Measurements from ENCODE around the gene EDEM2. TPM values are rescaled to one million over a fixed set of nuclear protein-coding genes. Genes with fewer than 3 reads are reported as not detected.
"Not testable (repeated sequence)": the region's sequence is repeated elsewhere in the genome, so short reads cannot be mapped to it uniquely, and the experiment has no call there.

The EDEM2 gene
- total and polyA plus RNA-seq, 7 experiments from 2014 or later: 15.4 to 38.4 (median 24.2) TPM

GRCh38 chr20:35190556-35190955, 43.4 kb upstream of the EDEM2 start:
- Mint-ChIP-seq H3K4me3 (no peak overlapping the region), H3K27ac (no peak overlapping the region), H3K9me3 (peaks cover 0 to 6% (median 0%) of the 10 kb centered on the region in 11 donors), H3K36me3 (peaks cover 5 to 40% (median 28%) of the 10 kb centered on the region in 5 donors), H3K4me1 (peaks cover 0 to 7% (median 0%) of the 10 kb centered on the region in 7 donors), H3K27me3 (no peaks in the 10 kb centered on the region)
- Histone ChIP-seq H3K9me3 (ENCODE audit: control insufficient read depth in 2 of 3, low read length in 3 of 3) (no peaks in the 10 kb centered on the region), H3K4me3 (ENCODE audit: low read length) (no peak overlapping the region), H3K36me3 (ENCODE audit: control insufficient read depth in 2 of 3, insufficient read depth in 3 of 3, low read length in 3 of 3) (no peaks in the 10 kb centered on the region), H3K4me1 (ENCODE audit: control insufficient read depth in 2 of 2, insufficient read depth in 2 of 2, low read length in 2 of 2) (no peaks in the 10 kb centered on the region), H3K27me3 (ENCODE audit: control insufficient read depth in 2 of 2, insufficient read depth in 2 of 2, low read length in 2 of 2) (no peaks in the 10 kb centered on the region), H3K27ac (ENCODE audit: low read depth, low read length) (no peak overlapping the region)
- DNase-seq: no peak
- CTCF ChIA-PET: no interaction called here
- intact Hi-C loops (cut with micrococcal nuclease): no loop called here
- no peak for ATAC-seq
- POLR2A ChIA-PET: no interaction called here

GRCh38 chr20:35189223-35189622, 42.1 kb upstream of the EDEM2 start:
- H3K9me3 ChIP-seq (ENCODE audit: control insufficient read depth in 2 of 3, low read length in 3 of 3); H3K36me3 ChIP-seq (ENCODE audit: control insufficient read depth in 2 of 3, insufficient read depth in 3 of 3, low read length in 3 of 3); H3K9me3 Mint-ChIP-seq; H3K4me3 Mint-ChIP-seq; H3K27me3 ChIP-seq (ENCODE audit: control insufficient read depth in 2 of 2, insufficient read depth in 2 of 2, low read length in 2 of 2); H3K27me3 Mint-ChIP-seq; H3K27ac ChIP-seq (ENCODE audit: low read depth, low read length); ATAC-seq; H3K4me1 Mint-ChIP-seq; H3K4me1 ChIP-seq (ENCODE audit: control insufficient read depth in 2 of 2, insufficient read depth in 2 of 2, low read length in 2 of 2); DNase-seq; H3K4me3 ChIP-seq (ENCODE audit: low read length); H3K27ac Mint-ChIP-seq; CTCF ChIA-PET; POLR2A ChIA-PET; intact Hi-C loops (cut with micrococcal nuclease): not testable (repeated sequence)
- H3K36me3 Mint-ChIP-seq: peaks cover 7 to 36% (median 28%) of the 10 kb centered on the region in 5 donors

- Mint-ChIP-seq H3K27me3 (no peaks in the 10 kb centered on the region), H3K4me3 (no peak overlapping the region), H3K9me3 (no peaks in the 10 kb centered on the region), H3K27ac (no peak overlapping the region), H3K4me1 (no peaks in the 10 kb centered on the region), H3K36me3 (peaks cover 0 to 42% (median 35%) of the 10 kb centered on the region in 5 donors)
- CTCF ChIA-PET: interaction anchor here (0.6 to 1.8 kb wide), 2 partner anchors 21 to 43 kb away, joined by 3 to 4 read pairs; no protein-coding TSS in a partner anchor
- DNase-seq: no peak
- intact Hi-C loops (cut with micrococcal nuclease): no loop called here
- Histone ChIP-seq H3K27me3 (ENCODE audit: control insufficient read depth in 2 of 2, insufficient read depth in 2 of 2, low read length in 2 of 2) (no peaks in the 10 kb centered on the region), H3K4me3 (ENCODE audit: low read length) (no peak overlapping the region), H3K36me3 (ENCODE audit: control insufficient read depth in 2 of 3, insufficient read depth in 3 of 3, low read length in 3 of 3) (no peaks in the 10 kb centered on the region), H3K4me1 (ENCODE audit: control insufficient read depth in 2 of 2, insufficient read depth in 2 of 2, low read length in 2 of 2) (no peaks in the 10 kb centered on the region), H3K27ac (ENCODE audit: low read depth, low read length) (no peak overlapping the region), H3K9me3 (ENCODE audit: control insufficient read depth in 2 of 3, low read length in 3 of 3) (no peaks in the 10 kb centered on the region)
- POLR2A ChIA-PET: no interaction called here
- no peak for ATAC-seq
These were observed 40.6 kb upstream of the EDEM2 start for GRCh38 chr20:35187584-35188190.

GRCh38 chr20:35186691-35187289, 39.7 kb upstream of the EDEM2 start:
- H3K4me1 ChIP-seq (ENCODE audit: control insufficient read depth in 2 of 2, insufficient read depth in 2 of 2, low read length in 2 of 2); POLR2A ChIA-PET; H3K36me3 ChIP-seq (ENCODE audit: control insufficient read depth in 2 of 3, insufficient read depth in 3 of 3, low read length in 3 of 3); DNase-seq; H3K27ac ChIP-seq (ENCODE audit: low read depth, low read length); H3K9me3 Mint-ChIP-seq; H3K27me3 Mint-ChIP-seq; intact Hi-C loops (cut with micrococcal nuclease); H3K4me3 Mint-ChIP-seq; H3K27ac Mint-ChIP-seq; H3K4me1 Mint-ChIP-seq; H3K4me3 ChIP-seq (ENCODE audit: low read length); H3K9me3 ChIP-seq (ENCODE audit: control insufficient read depth in 2 of 3, low read length in 3 of 3); ATAC-seq; H3K27me3 ChIP-seq (ENCODE audit: control insufficient read depth in 2 of 2, insufficient read depth in 2 of 2, low read length in 2 of 2): not testable (repeated sequence)
- H3K36me3 Mint-ChIP-seq: peaks cover 0 to 46% (median 42%) of the 10 kb centered on the region in 5 donors
- CTCF ChIA-PET: interaction anchor here (0.6 to 1.8 kb wide), 2 partner anchors 22 to 42 kb away, joined by 3 to 4 read pairs; no protein-coding TSS in a partner anchor

- ChIA-PET CTCF (interaction anchor here (0.5 kb wide), 1 partner anchor 644 kb away, joined by 3 read pairs; no protein-coding TSS in a partner anchor), POLR2A (no interaction called here)
- Mint-ChIP-seq H3K27ac (no peak overlapping the region), H3K36me3 (peaks cover 0 to 40% (median 31%) of the 10 kb centered on the region in 5 donors), H3K9me3 (no peaks in the 10 kb centered on the region), H3K4me1 (no peaks in the 10 kb centered on the region), H3K4me3 (no peak overlapping the region), H3K27me3 (peaks cover 0 to 2% (median 0%) of the 10 kb centered on the region in 5 donors)
- H3K4me1 ChIP-seq (ENCODE audit: control insufficient read depth in 2 of 2, insufficient read depth in 2 of 2, low read length in 2 of 2): no peaks in the 10 kb centered on the region
- H3K27me3 ChIP-seq (ENCODE audit: control insufficient read depth in 2 of 2, insufficient read depth in 2 of 2, low read length in 2 of 2): no peaks in the 10 kb centered on the region
- H3K9me3 ChIP-seq (ENCODE audit: control insufficient read depth in 2 of 3, low read length in 3 of 3): no peaks in the 10 kb centered on the region
- no peak overlapping the region for H3K4me3 ChIP-seq (ENCODE audit: low read length)
- ATAC-seq (no peak), DNase-seq (no peak)
- no peak overlapping the region for H3K27ac ChIP-seq (ENCODE audit: low read depth, low read length)
- no peaks in the 10 kb centered on the region for H3K36me3 ChIP-seq (ENCODE audit: control insufficient read depth in 2 of 3, insufficient read depth in 3 of 3, low read length in 3 of 3)
- intact Hi-C loops (cut with micrococcal nuclease): no loop called here
These were observed 34.6 kb upstream of the EDEM2 start for GRCh38 chr20:35181731-35182130.

- DNase-seq (no peak), ATAC-seq (no peak)
- intact Hi-C loops (cut with micrococcal nuclease): no loop called here
- Mint-ChIP-seq H3K36me3 (peaks cover 0 to 41% (median 30%) of the 10 kb centered on the region in 5 donors), H3K27me3 (peaks cover 0 to 2% (median 0%) of the 10 kb centered on the region in 5 donors), H3K4me1 (peaks cover 0 to under 1% (median 0%) of the 10 kb centered on the region in 7 donors), H3K27ac (no peak overlapping the region), H3K9me3 (peaks cover 0 to under 1% (median 0%) of the 10 kb centered on the region in 11 donors), H3K4me3 (no peak overlapping the region)
- Histone ChIP-seq H3K36me3 (ENCODE audit: control insufficient read depth in 2 of 3, insufficient read depth in 3 of 3, low read length in 3 of 3) (no peaks in the 10 kb centered on the region), H3K27ac (ENCODE audit: low read depth, low read length) (no peak overlapping the region), H3K4me3 (ENCODE audit: low read length) (no peak overlapping the region), H3K27me3 (ENCODE audit: control insufficient read depth in 2 of 2, insufficient read depth in 2 of 2, low read length in 2 of 2) (no peaks in the 10 kb centered on the region), H3K4me1 (ENCODE audit: control insufficient read depth in 2 of 2, insufficient read depth in 2 of 2, low read length in 2 of 2) (no peaks in the 10 kb centered on the region), H3K9me3 (ENCODE audit: control insufficient read depth in 2 of 3, low read length in 3 of 3) (no peaks in the 10 kb centered on the region)
- CTCF ChIA-PET: no interaction called here
- POLR2A ChIA-PET: interaction anchor here (0.6 kb wide), 2 partner anchors 10 to 34 kb away, joined by 3 to 4 read pairs; no protein-coding TSS in a partner anchor
These were observed 33.1 kb upstream of the EDEM2 start for GRCh38 chr20:35180266-35180665.

Measured in naive thymus-derived CD4-positive, alpha-beta T cell (primary cell).